Caco-2 (cell line): ENCODE data around the gene ABHD14A. TPM values are rescaled to one million over a fixed set of nuclear protein-coding genes. Genes with fewer than 3 reads are reported as not detected.

Experiments
- BruUV-seq: library from RNA; stranded (reverse); fragments of 400-500 nt; replicated peaks from 2 replicates; lab custom pipeline; 2021; lab: Mats Ljungman, UMichigan
- CTCF ChIA-PET: fragments of 300-600 bp; sonication (Branson Sonifier 250); formaldehyde crosslinking; loops from one replicate; lab custom pipeline; 2022; ENCODE audit warnings: antibody characterized with exemption; lab: Charles Lee
- POLR2A ChIA-PET: fragments of 300-600 bp; sonication (Branson Sonifier 250); formaldehyde crosslinking; loops from one replicate; lab custom pipeline; 2022; ENCODE audit warnings: antibody characterized with exemption; lab: Charles Lee
- DNase-seq, 2 experiments: peaks; one replicate each; pipeline versions ENCODE4 v3.0.0 to v3.0.0-alpha.2; 2020 to 2022
- H3K27me3 ChIP-seq: replicated peaks from 2 replicates; pipeline ENCODE4 v1.6.0; 2011; ENCODE audit warnings: low read length; ENCODE audit not compliant: control insufficient read depth, insufficient read depth
- H3K36me3 ChIP-seq: 2 replicates; pipeline ENCODE4 v1.5.1; 2011; ENCODE audit warnings: low read length; ENCODE audit not compliant: control insufficient read depth, insufficient read depth
- H3K4me1 ChIP-seq: fragments of 250-450 bp; sonication (Bioruptor Pico); 2 replicates; pipeline ENCODE4 v1.5.1; 2020; ENCODE audit warnings: mild to moderate bottlenecking
- H3K4me3 ChIP-seq: 2 replicates; pipeline ENCODE4 v1.5.1; 2011; ENCODE audit warnings: low read depth, mild to moderate bottlenecking, control low read depth, low read length
- H3K9me3 ChIP-seq: fragments of 250-450 bp; sonication (Bioruptor Pico); 2 replicates; pipeline ENCODE4 v1.5.1; 2020; ENCODE audit warnings: mild to moderate bottlenecking, moderate library complexity
- H3K27ac Mint-ChIP-seq: one replicate; pipeline ENCODE4 v1.8.0; 2022; ENCODE audit warnings: mixed read lengths; ENCODE audit not compliant: unreplicated experiment
- H3K27me3 Mint-ChIP-seq: one replicate; pipeline ENCODE4 v1.8.0; 2022; ENCODE audit warnings: mixed read lengths; ENCODE audit not compliant: insufficient read depth, unreplicated experiment
- H3K36me3 Mint-ChIP-seq: one replicate; pipeline ENCODE4 v1.8.0; 2022; ENCODE audit warnings: mild to moderate bottlenecking, mixed read lengths; ENCODE audit not compliant: insufficient read depth, unreplicated experiment
- H3K4me1 Mint-ChIP-seq: one replicate; pipeline ENCODE4 v1.8.0; 2022; ENCODE audit warnings: low read depth, mixed read lengths; ENCODE audit not compliant: unreplicated experiment
- H3K4me3 Mint-ChIP-seq: one replicate; pipeline ENCODE4 v1.8.0; 2022; ENCODE audit warnings: mild to moderate bottlenecking, moderate library complexity, mixed read lengths; ENCODE audit not compliant: unreplicated experiment
- H3K9me3 Mint-ChIP-seq: one replicate; pipeline ENCODE4 v1.8.0; 2022; ENCODE audit warnings: mixed read lengths; ENCODE audit not compliant: unreplicated experiment
- intact Hi-C: fragments of 100-400 bp; cut with micrococcal nuclease; formaldehyde crosslinking; loops from one replicate; pipeline ENCODE4 v1.10.0; 2022; ENCODE audit not compliant: unreplicated experiment
- total RNA-seq: library from RNA; stranded (reverse); gene quantifications from 2 replicates; pipeline ENCODE4 v1.2.3, GENCODE V29; 2022
- TF ChIP-seq, protein P1 (sequence below), 2 experiments: fragments of 200-600 bp in 1 of 2; IDR thresholded peaks; 1 replicate in 1 of 2; 2 replicates in 1 of 2; pipeline versions ENCODE4 v1.5.1 to v1.8.0; 2011 to 2022; ENCODE audit warnings: antibody characterized with exemption in 1 of 2, control low read depth in 1 of 2, inconsistent platforms in 1 of 2, low read depth in 1 of 2, low read length in 1 of 2, mild to moderate bottlenecking in 1 of 2, moderate library complexity in 1 of 2; ENCODE audit not compliant: insufficient read depth in 1 of 2, severe bottlenecking in 1 of 2, unreplicated experiment in 1 of 2

The ABHD14A gene
- total RNA-seq, 1 experiment from 2014 or later: 14.0 TPM

DNA sequence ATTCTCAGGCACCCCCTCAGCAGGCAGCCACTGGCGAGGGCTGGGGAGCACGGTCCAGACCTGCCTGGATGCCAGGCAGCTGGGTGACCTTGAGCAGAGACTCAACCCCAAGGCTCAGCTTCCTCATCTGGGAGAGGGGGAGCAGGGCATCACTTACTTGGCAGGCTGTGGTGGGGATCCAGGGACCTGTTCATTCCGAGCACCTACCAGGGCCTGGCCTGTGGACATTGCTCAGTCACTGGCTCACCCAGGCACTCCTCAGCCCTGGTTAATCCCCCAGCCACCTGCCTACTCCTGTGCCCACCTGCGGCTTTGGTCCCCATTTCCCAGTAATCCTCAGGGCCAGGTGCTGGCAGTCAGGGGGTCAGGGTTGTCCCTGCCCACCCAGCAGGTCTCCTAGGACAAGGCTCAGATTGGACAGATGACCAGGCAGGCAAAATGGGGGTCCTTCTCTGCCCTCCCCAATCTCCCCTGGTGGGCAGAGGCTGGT is 30.1 kb downstream of the ABHD14A start:
- intact Hi-C loops: no loop called here
- Mint-ChIP-seq H3K4me3 (no peak overlapping the region), H3K27ac (no peak overlapping the region), H3K36me3 (no peaks in the 10 kb centered on the region), H3K27me3 (no peaks in the 10 kb centered on the region), H3K4me1 (no peaks in the 10 kb centered on the region), H3K9me3 (no peaks in the 10 kb centered on the region)
- DNase-seq: no peak
- TF ChIP-seq, protein P1, sequence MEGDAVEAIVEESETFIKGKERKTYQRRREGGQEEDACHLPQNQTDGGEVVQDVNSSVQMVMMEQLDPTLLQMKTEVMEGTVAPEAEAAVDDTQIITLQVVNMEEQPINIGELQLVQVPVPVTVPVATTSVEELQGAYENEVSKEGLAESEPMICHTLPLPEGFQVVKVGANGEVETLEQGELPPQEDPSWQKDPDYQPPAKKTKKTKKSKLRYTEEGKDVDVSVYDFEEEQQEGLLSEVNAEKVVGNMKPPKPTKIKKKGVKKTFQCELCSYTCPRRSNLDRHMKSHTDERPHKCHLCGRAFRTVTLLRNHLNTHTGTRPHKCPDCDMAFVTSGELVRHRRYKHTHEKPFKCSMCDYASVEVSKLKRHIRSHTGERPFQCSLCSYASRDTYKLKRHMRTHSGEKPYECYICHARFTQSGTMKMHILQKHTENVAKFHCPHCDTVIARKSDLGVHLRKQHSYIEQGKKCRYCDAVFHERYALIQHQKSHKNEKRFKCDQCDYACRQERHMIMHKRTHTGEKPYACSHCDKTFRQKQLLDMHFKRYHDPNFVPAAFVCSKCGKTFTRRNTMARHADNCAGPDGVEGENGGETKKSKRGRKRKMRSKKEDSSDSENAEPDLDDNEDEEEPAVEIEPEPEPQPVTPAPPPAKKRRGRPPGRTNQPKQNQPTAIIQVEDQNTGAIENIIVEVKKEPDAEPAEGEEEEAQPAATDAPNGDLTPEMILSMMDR (IDR thresholded peaks at IDR 0.05; ENCODE audit: insufficient read depth in 1 of 2, low read depth in 1 of 2, low read length in 1 of 2, severe bottlenecking in 1 of 2, unreplicated experiment in 1 of 2): no peak
- H3K36me3 ChIP-seq: no peaks in the 10 kb centered on the region
- H3K4me3 ChIP-seq: no peak overlapping the region
- H3K27me3 ChIP-seq: no peaks in the 10 kb centered on the region
- POLR2A ChIA-PET: no interaction called here
- BruUV-seq: no TSS peak
- no peaks in the 10 kb centered on the region for H3K4me1 ChIP-seq
- no peaks in the 10 kb centered on the region for H3K9me3 ChIP-seq
- CTCF ChIA-PET: interaction anchor here (1.0 to 1.7 kb wide), 7 partner anchors 32 to 140 kb away, joined by 3 to 11 read pairs (median 4); partner anchors contain the start of gene DUSP7

DNA sequence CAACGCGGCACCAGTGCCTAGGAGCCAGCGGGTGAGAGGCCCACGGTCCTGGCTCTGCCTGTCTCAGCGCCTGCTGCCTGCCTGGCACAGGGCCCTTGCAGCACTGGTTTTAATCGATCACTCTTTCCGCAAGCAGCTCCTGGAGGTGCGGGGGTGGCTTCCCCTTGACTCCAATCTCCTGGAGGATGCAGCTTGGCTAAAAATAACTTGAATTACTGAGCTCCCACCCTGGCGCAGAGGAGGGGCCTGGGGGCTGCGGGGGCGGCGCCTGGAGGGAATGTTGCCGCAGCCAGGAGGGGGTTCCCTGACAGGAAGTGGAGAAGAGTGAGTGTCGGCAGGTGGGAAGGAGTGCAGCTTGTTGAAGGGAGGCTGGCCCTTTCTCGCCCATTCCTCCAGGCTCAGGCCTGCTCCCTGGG is 30.7 kb downstream of the ABHD14A start:
- H3K27me3 ChIP-seq: no peaks in the 10 kb centered on the region
- H3K36me3 Mint-ChIP-seq: no peaks in the 10 kb centered on the region
- H3K4me3 ChIP-seq: no peak overlapping the region
- no peak for DNase-seq
- no peaks in the 10 kb centered on the region for H3K27me3 Mint-ChIP-seq
- no TSS peak for BruUV-seq
- H3K36me3 ChIP-seq: no peaks in the 10 kb centered on the region
- no peaks in the 10 kb centered on the region for H3K4me1 ChIP-seq
- H3K4me3 Mint-ChIP-seq: no peak overlapping the region
- H3K9me3 ChIP-seq: no peaks in the 10 kb centered on the region
- H3K9me3 Mint-ChIP-seq: no peaks in the 10 kb centered on the region
- no peaks in the 10 kb centered on the region for H3K4me1 Mint-ChIP-seq
- TF ChIP-seq, protein P1 (IDR thresholded peaks at IDR 0.05; ENCODE audit: insufficient read depth in 1 of 2, low read depth in 1 of 2, low read length in 1 of 2, severe bottlenecking in 1 of 2, unreplicated experiment in 1 of 2): no peak
- ChIA-PET POLR2A (no interaction called here), CTCF (interaction anchor here (1.0 kb wide), 1 partner anchor 31 kb away, joined by 3 read pairs; no protein-coding TSS in a partner anchor)
- no peak overlapping the region for H3K27ac Mint-ChIP-seq
- intact Hi-C loops: no loop called here

DNA sequence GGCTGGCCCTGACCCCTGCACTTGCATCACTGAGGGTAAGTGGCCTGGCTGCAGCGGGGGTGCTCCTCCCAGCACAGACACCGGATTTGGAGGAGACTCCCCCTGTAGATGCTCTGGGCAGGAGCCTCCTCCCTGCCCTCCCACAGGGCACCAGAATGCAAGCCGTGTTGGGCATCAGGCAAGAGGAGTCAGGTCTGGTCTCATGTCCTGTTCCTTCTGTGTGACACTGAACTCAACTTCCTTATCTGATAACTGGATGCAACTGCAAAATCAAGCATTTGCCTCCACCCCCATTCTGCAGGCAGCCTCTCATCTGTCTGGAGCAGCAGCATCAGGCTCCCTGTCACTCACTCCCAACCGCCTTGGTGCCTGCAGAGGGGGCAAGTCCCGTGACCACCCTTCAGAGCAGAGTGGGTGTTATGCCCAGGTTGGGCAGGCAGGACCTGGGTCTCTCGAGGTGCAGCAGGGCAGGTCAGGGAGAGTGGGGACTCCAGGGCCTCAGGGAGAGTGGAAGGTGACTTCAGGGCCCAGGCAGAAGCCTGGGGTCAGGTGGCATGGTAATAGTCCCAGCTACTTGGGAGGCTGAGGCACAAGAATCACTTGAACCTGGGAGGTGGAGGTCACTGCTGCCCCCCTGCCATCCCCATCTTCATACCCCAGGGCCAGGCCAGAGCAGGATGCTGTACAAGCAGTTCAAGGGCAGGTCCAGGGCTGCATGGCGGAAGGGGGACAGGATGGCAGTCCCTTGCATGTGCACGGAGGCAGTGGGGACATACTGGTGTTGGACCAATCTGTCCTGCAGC is 31.4 kb downstream of the ABHD14A start:
- no peaks in the 10 kb centered on the region for H3K27me3 Mint-ChIP-seq
- no TSS peak for BruUV-seq
- H3K9me3 Mint-ChIP-seq: no peaks in the 10 kb centered on the region
- POLR2A ChIA-PET: no interaction called here
- Histone ChIP-seq H3K27me3 (no peaks in the 10 kb centered on the region), H3K36me3 (no peaks in the 10 kb centered on the region), H3K9me3 (no peaks in the 10 kb centered on the region), H3K4me3 (no peak overlapping the region), H3K4me1 (no peaks in the 10 kb centered on the region)
- no peak overlapping the region for H3K4me3 Mint-ChIP-seq
- no peak for DNase-seq
- intact Hi-C loops: no loop called here
- H3K4me1 Mint-ChIP-seq: no peaks in the 10 kb centered on the region
- H3K27ac Mint-ChIP-seq: no peak overlapping the region
- H3K36me3 Mint-ChIP-seq: no peaks in the 10 kb centered on the region
- TF ChIP-seq, protein P1 (IDR thresholded peaks at IDR 0.05; ENCODE audit: insufficient read depth in 1 of 2, low read depth in 1 of 2, low read length in 1 of 2, severe bottlenecking in 1 of 2, unreplicated experiment in 1 of 2): no peak
- CTCF ChIA-PET: no interaction called here
